HEK293T (cell line): Measurements from ENCODE around the gene NFX1.
"Not testable (repeated sequence)": the region's sequence is repeated elsewhere in the genome, so short reads cannot be mapped to it uniquely, and the experiment has no call there.

Experiments used
- CTCF ChIA-PET: fragments of 350-600 bp; formaldehyde crosslinking; extraction: SDS; loops from one replicate; lab custom pipeline; 2021; ENCODE audit warnings: antibody characterized with exemption, inconsistent platforms; lab: Yijun Ruan, JAX
- POLR2A ChIA-PET: fragments of 350-600 bp; formaldehyde crosslinking; extraction: SDS; loops from one replicate; lab custom pipeline; 2020; ENCODE audit warnings: antibody characterized with exemption, inconsistent platforms; lab: Yijun Ruan, JAX
- DNase-seq: peaks from one replicate; pipeline ENCODE4 v3.0.0; 2012; ENCODE audit warnings: mixed read lengths; ENCODE audit errors: extremely low spot score
- ARNT ChIP-seq: fragments of 450-650 bp; IDR thresholded peaks from 2 replicates; pipeline ENCODE4 v1.6.1; 2017; ENCODE audit warnings: mild to moderate bottlenecking
- BHLHE40 ChIP-seq: fragments of 450-650 bp; IDR thresholded peaks from 2 replicates; pipeline ENCODE4 v1.6.1; 2016; ENCODE audit warnings: mild to moderate bottlenecking, moderate library complexity, borderline replicate concordance
- CTBP1 ChIP-seq: fragments of 450-650 bp; IDR thresholded peaks from 2 replicates; pipeline ENCODE4 v1.6.1; 2016; ENCODE audit warnings: borderline replicate concordance
- ELF4 ChIP-seq: fragments of 450-650 bp; IDR thresholded peaks from 2 replicates; pipeline ENCODE4 v1.6.1; 2017; ENCODE audit warnings: antibody characterized with exemption
- FOXA1 ChIP-seq: fragments of 450-650 bp; IDR thresholded peaks from 2 replicates; pipeline ENCODE4 v1.6.1; 2016; ENCODE audit warnings: mild to moderate bottlenecking
- FOXK2 ChIP-seq: fragments of 450-650 bp; IDR thresholded peaks from 2 replicates; pipeline ENCODE4 v1.6.1; 2016; ENCODE audit warnings: mild to moderate bottlenecking
- FOXM1 ChIP-seq: fragments of 450-650 bp; IDR thresholded peaks from 2 replicates; pipeline ENCODE4 v1.6.1; 2017; ENCODE audit warnings: mild to moderate bottlenecking, borderline replicate concordance
- HDGF ChIP-seq: fragments of 450-650 bp; IDR thresholded peaks from 2 replicates; pipeline ENCODE4 v1.6.1; 2017; ENCODE audit warnings: antibody characterized with exemption, borderline replicate concordance
- L3MBTL2 ChIP-seq: fragments of 450-650 bp; conservative IDR thresholded peaks from 2 replicates; pipeline ENCODE4 v1.6.1; 2016; ENCODE audit warnings: mild to moderate bottlenecking
- LEF1 ChIP-seq: fragments of 450-650 bp; IDR thresholded peaks from 2 replicates; pipeline ENCODE4 v1.6.1; 2017; ENCODE audit warnings: mild to moderate bottlenecking, borderline replicate concordance
- NFRKB ChIP-seq: fragments of 450-650 bp; IDR thresholded peaks from 2 replicates; pipeline ENCODE4 v1.6.1; 2016; ENCODE audit warnings: mild to moderate bottlenecking, moderate library complexity
- SP1 ChIP-seq: fragments of 450-650 bp; IDR thresholded peaks from 2 replicates; pipeline ENCODE4 v1.6.1; 2017
- SUZ12 ChIP-seq: fragments of 450-650 bp; IDR thresholded peaks from 2 replicates; pipeline ENCODE4 v1.6.1; 2016; ENCODE audit warnings: mild to moderate bottlenecking
- TARDBP ChIP-seq: fragments of 450-650 bp; IDR thresholded peaks from 2 replicates; pipeline ENCODE4 v1.6.1; 2016
- ZNF384 ChIP-seq: fragments of 450-650 bp; IDR thresholded peaks from 2 replicates; pipeline ENCODE4 v1.6.1; 2016
- TF ChIP-seq, protein P1 (sequence below): fragments of 450-650 bp; IDR thresholded peaks from 2 replicates; pipeline ENCODE4 v1.6.1; 2016

The NFX1 gene

GRCh38 chr9:33311953-33312352 is 21.6 kb downstream of the NFX1 start:
- no peak for TF ChIP-seq FOXA1
- TF ChIP-seq L3MBTL2: no peak
- TF ChIP-seq LEF1: no peak
- TF ChIP-seq SUZ12: no peak
- ChIA-PET CTCF (no interaction called here), POLR2A (interaction anchor here (1.6 kb wide), 1 partner anchor 22 kb away, joined by 5 read pairs; the partner anchor contains the start of gene NFX1)
- DNase-seq: no peak

DNA sequence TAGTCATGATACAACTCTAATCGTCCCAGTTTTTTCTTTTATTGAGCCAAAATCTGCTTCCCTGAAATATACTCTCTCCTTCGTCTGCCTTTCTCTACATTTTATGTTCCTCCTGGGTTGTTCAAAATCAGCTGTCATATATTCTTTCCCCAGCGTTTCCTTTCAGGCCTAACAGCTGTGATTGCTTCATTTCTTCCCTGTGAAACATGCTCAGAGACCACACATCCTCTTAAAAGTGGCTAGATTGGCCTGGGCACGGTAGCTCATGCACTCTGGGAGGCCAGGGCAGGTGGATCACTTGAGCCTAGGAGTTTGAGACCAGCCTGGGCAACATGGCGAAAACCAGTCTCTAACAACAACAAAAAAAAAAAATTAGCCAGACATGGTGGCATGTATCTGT is 25.1 kb downstream of the NFX1 start:
- ChIA-PET POLR2A (interaction anchor here (0.8 kb wide), 1 partner anchor 25 kb away, joined by 3 read pairs; the partner anchor contains the start of gene NFX1), CTCF (no interaction called here)
- TF ChIP-seq FOXM1 (no peak), TARDBP (no peak), L3MBTL2 (no peak), FOXA1 (no peak), NFRKB (no peak), ZNF384 (no peak), LEF1 (no peak), CTBP1 (no peak), ARNT (no peak), FOXK2 (no peak), ELF4 (no peak), SP1 (no peak), HDGF (no peak), BHLHE40 (no peak), SUZ12 (no peak)
- TF ChIP-seq, protein P1, sequence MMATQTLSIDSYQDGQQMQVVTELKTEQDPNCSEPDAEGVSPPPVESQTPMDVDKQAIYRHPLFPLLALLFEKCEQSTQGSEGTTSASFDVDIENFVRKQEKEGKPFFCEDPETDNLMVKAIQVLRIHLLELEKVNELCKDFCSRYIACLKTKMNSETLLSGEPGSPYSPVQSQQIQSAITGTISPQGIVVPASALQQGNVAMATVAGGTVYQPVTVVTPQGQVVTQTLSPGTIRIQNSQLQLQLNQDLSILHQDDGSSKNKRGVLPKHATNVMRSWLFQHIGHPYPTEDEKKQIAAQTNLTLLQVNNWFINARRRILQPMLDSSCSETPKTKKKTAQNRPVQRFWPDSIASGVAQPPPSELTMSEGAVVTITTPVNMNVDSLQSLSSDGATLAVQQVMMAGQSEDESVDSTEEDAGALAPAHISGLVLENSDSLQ: no peak
- DNase-seq: no peak

- CTCF ChIA-PET: interaction anchor here (0.7 kb wide), 1 partner anchor 204 kb away, joined by 4 read pairs; no protein-coding TSS in a partner anchor
- DNase-seq, POLR2A ChIA-PET: not testable (repeated sequence)
These were observed 26.8 kb downstream of the NFX1 start for GRCh38 chr9:33317136-33317535.

GRCh38 chr9:33318225-33318624 is 27.9 kb downstream of the NFX1 start:
- CTCF ChIA-PET: no interaction called here
- TF ChIP-seq L3MBTL2 (no peak), FOXK2 (no peak), TARDBP (no peak), CTBP1 (no peak), HDGF (no peak), LEF1 (no peak), ELF4 (no peak), ARNT (no peak), ZNF384 (no peak), SUZ12 (no peak)
- TF ChIP-seq, protein P1: no peak
- DNase-seq: no peak
- POLR2A ChIA-PET: no interaction called here

DNA sequence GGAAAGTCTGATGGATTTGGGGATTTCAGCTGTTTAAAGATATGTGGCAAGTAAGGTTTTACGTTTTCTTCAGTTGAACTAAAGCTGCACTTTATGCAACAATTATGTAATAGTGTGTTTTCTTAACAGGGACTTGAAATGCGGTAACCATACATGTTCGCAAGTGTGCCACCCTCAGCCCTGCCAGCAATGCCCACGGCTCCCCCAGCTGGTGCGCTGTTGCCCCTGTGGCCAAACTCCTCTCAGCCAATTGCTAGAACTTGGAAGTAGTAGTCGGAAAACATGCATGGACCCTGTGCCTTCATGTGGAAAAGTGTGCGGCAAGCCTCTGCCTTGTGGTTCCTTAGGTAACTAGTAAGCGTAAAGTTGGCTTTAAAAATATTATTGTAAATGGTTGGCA is 28.5 kb downstream of the NFX1 start:
- TF ChIP-seq L3MBTL2 (no peak), SUZ12 (no peak), FOXK2 (no peak), FOXA1 (no peak), LEF1 (no peak), NFRKB (no peak), ELF4 (no peak), ZNF384 (no peak), BHLHE40 (no peak), FOXM1 (no peak), TARDBP (no peak), ARNT (no peak)
- POLR2A ChIA-PET: no interaction called here
- CTCF ChIA-PET: no interaction called here
- no peak for DNase-seq

DNA sequence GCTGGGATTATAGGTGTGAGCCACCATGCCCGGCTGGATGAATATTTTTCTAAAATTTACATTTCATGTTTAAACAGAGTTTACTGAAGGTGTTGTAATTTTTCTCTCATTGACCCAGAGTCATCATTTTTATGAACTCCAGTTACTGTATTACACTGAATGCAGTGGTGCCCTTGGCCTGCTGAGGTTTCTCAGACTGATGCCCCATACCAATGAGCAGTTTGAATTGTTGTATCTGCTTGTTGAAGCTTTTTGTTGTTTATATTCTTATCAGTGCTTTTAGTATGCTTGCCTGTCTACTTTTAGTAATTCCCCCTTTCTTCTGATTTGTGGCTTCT is 29.9 kb downstream of the NFX1 start:
- DNase-seq: no peak
- POLR2A ChIA-PET: no interaction called here
- no peak for TF ChIP-seq ARNT
- TF ChIP-seq SUZ12: no peak
- TF ChIP-seq L3MBTL2: no peak
- no peak for TF ChIP-seq TARDBP
- TF ChIP-seq FOXK2: no peak
- TF ChIP-seq, protein P1: no peak
- no peak for TF ChIP-seq ZNF384
- CTCF ChIA-PET: no interaction called here

DNA sequence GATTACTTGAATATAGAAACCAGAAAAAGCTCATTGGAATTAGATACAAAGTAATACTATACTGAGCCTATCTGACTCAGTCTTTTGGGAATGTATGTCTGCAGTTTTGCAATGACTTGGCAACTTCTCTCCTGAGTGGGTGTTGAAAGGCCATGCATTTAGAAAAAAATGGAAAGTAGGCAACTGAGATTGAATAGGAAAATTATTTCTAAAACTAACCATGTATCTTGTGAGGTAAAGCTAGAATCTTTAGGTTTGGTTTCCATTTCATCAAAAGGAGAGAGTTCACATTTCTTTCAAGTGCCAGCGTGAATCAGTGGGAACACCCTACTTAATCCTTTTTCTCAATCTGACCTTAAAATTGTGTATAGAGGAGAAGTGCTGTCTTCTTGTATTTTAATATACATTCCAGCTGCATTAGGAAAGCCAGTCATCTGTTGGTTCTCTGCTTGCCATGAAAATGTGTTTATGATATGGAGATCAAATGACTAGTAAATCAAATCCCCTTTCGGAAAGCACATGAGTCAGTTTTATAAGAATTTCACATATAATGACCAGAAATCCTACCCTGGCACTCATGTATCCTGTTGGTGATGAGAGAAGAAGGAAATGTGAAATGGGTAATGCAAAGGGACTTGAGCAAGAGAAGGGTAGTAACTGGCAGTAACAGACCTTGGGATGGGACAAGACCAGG is 30.4 kb downstream of the NFX1 start:
- ChIA-PET POLR2A (no interaction called here), CTCF (no interaction called here)
- no peak for DNase-seq
- TF ChIP-seq LEF1: no peak
- no peak for TF ChIP-seq TARDBP
- TF ChIP-seq HDGF: no peak
- TF ChIP-seq ZNF384: no peak
- TF ChIP-seq, protein P1: no peak
- no peak for TF ChIP-seq FOXA1
- TF ChIP-seq FOXK2: no peak
- no peak for TF ChIP-seq CTBP1
- TF ChIP-seq BHLHE40: no peak
- no peak for TF ChIP-seq FOXM1
- no peak for TF ChIP-seq SP1
- no peak for TF ChIP-seq L3MBTL2
- TF ChIP-seq ARNT: no peak
- TF ChIP-seq ELF4: no peak
